Muscle layer of colon (tissue), 2 donors: Measurements from ENCODE around the gene PRM2.

ENCODE experiments used
- H3K27ac ChIP-seq: one replicate; pipeline ENCODE4 v1.7.0; 2013; ENCODE audit warnings: low read depth, mild to moderate bottlenecking, low read length, moderate library complexity
- H3K27me3 ChIP-seq, 2 donors: one replicate each; pipeline ENCODE4 v1.7.0; 2013; ENCODE audit warnings: low read length in 2 of 2, mild to moderate bottlenecking in 2 of 2; ENCODE audit not compliant: insufficient read depth in 2 of 2, control insufficient read depth in 1 of 2
- H3K36me3 ChIP-seq: one replicate; pipeline ENCODE4 v1.7.0; 2013; ENCODE audit warnings: mild to moderate bottlenecking, low read length; ENCODE audit not compliant: insufficient read depth
- H3K4me1 ChIP-seq: one replicate; pipeline ENCODE4 v1.7.0; 2013; ENCODE audit warnings: mild to moderate bottlenecking, low read length; ENCODE audit not compliant: insufficient read depth
- H3K4me3 ChIP-seq, 2 donors: one replicate each; pipeline ENCODE4 v1.7.0; 2013; ENCODE audit warnings: low read length in 2 of 2, low read depth in 1 of 2, mild to moderate bottlenecking in 1 of 2, moderate library complexity in 1 of 2
- H3K9ac ChIP-seq: one replicate; pipeline ENCODE4 v1.7.0; 2013; ENCODE audit warnings: low read length
- H3K9me3 ChIP-seq: one replicate; pipeline ENCODE4 v1.7.0; 2013; ENCODE audit warnings: mild to moderate bottlenecking, low read length
- donor health status: abdominal sarcoma.
- donor health status: Adenocarcinoma of cecum.

PRM2 gene

GRCh38 chr16:11245988-11246387 is 30.3 kb downstream of the PRM2 start:
- Histone ChIP-seq H3K4me3 (no peak overlapping the region), H3K4me1 (no peaks in the 10 kb centered on the region), H3K36me3 (no peaks in the 10 kb centered on the region), H3K27ac (no peak overlapping the region), H3K27me3 (no peaks in the 10 kb centered on the region), H3K9ac (no peak overlapping the region), H3K9me3 (no peaks in the 10 kb centered on the region)

- Histone ChIP-seq H3K9ac (no peak overlapping the region), H3K9me3 (no peaks in the 10 kb centered on the region), H3K27me3 (no peaks in the 10 kb centered on the region), H3K27ac (no peak overlapping the region), H3K4me3 (no peak overlapping the region), H3K36me3 (no peaks in the 10 kb centered on the region), H3K4me1 (no peaks in the 10 kb centered on the region)
Measured at GRCh38 chr16:11245222-11245737, 31.0 kb downstream of the PRM2 start.

- H3K4me3 ChIP-seq = no peak overlapping the region
- H3K36me3 ChIP-seq = no peaks in the 10 kb centered on the region
- H3K9ac ChIP-seq = no peak overlapping the region
- H3K27me3 ChIP-seq = no peaks in the 10 kb centered on the region
- no peaks in the 10 kb centered on the region for H3K9me3 ChIP-seq
- H3K27ac ChIP-seq = no peak overlapping the region
- H3K4me1 ChIP-seq = no peaks in the 10 kb centered on the region
Measured at GRCh38 chr16:11242658-11243057, 33.6 kb downstream of the PRM2 start.

GRCh38 chr16:11241480-11242204 is 34.6 kb downstream of the PRM2 start:
- Histone ChIP-seq H3K36me3 (no peaks in the 10 kb centered on the region), H3K27ac (no peak overlapping the region), H3K4me1 (no peaks in the 10 kb centered on the region), H3K27me3 (no peaks in the 10 kb centered on the region), H3K4me3 (no peak overlapping the region), H3K9ac (no peak overlapping the region), H3K9me3 (no peaks in the 10 kb centered on the region)

GRCh38 chr16:11240636-11241473 is 35.4 kb downstream of the PRM2 start:
- Histone ChIP-seq H3K27me3 (no peaks in the 10 kb centered on the region), H3K27ac (no peak overlapping the region)

GRCh38 chr16:11239644-11240632 is 36.3 kb downstream of the PRM2 start:
- no peak overlapping the region for H3K27ac ChIP-seq

More at GRCh38 chr16:11240636-11241473, 35.4 kb downstream of the PRM2 start:
- Histone ChIP-seq H3K36me3 (no peaks in the 10 kb centered on the region), H3K9ac (no peak overlapping the region), H3K4me1 (no peaks in the 10 kb centered on the region), H3K4me3 (no peak overlapping the region), H3K9me3 (no peaks in the 10 kb centered on the region)

GRCh38 chr16:11238272-11239202 is 37.7 kb downstream of the PRM2 start:
- Histone ChIP-seq H3K36me3 (no peaks in the 10 kb centered on the region), H3K9me3 (no peaks in the 10 kb centered on the region), H3K4me1 (no peaks in the 10 kb centered on the region), H3K27me3 (no peaks in the 10 kb centered on the region), H3K27ac (no peak overlapping the region), H3K4me3 (no peak overlapping the region), H3K9ac (no peak overlapping the region)

More at GRCh38 chr16:11239644-11240632, 36.3 kb downstream of the PRM2 start:
- Histone ChIP-seq H3K27me3 (no peaks in the 10 kb centered on the region), H3K4me3 (no peak overlapping the region), H3K9me3 (no peaks in the 10 kb centered on the region), H3K4me1 (no peaks in the 10 kb centered on the region), H3K36me3 (no peaks in the 10 kb centered on the region), H3K9ac (no peak overlapping the region)

- Histone ChIP-seq H3K36me3 (no peaks in the 10 kb centered on the region), H3K27ac (no peak overlapping the region), H3K27me3 (no peaks in the 10 kb centered on the region), H3K9ac (no peak overlapping the region), H3K4me3 (no peak overlapping the region), H3K9me3 (no peaks in the 10 kb centered on the region), H3K4me1 (no peaks in the 10 kb centered on the region)
Measured at GRCh38 chr16:11236461-11237254, 39.6 kb downstream of the PRM2 start.

GRCh38 chr16:11235703-11235991 is 40.6 kb downstream of the PRM2 start:
- H3K36me3 ChIP-seq = no peaks in the 10 kb centered on the region
- no peak overlapping the region for H3K27ac ChIP-seq
- H3K4me1 ChIP-seq = no peaks in the 10 kb centered on the region
- H3K27me3 ChIP-seq = no peaks in the 10 kb centered on the region
- no peaks in the 10 kb centered on the region for H3K9me3 ChIP-seq
- no peak overlapping the region for H3K4me3 ChIP-seq
- H3K9ac ChIP-seq = no peak overlapping the region
